Dermis blood vessel endothelial cell (primary cell): ENCODE results near the gene GNA14. TPM values are rescaled to one million over a fixed set of nuclear protein-coding genes. Genes with fewer than 3 reads are reported as not detected.
"Not testable (repeated sequence)": the region's sequence is repeated elsewhere in the genome, so short reads cannot be mapped to it uniquely, and the experiment has no call there.

Source experiments
- DNase-seq: peaks from one replicate; pipeline ENCODE4 v3.0.0; 2010
- total RNA-seq: library from RNA; depleted of rRNA; stranded (reverse); fragments of >200 nt; gene quantifications from 2 replicates; pipeline ENCODE4 v1.2.3, GENCODE V29; 2014

The GNA14 gene
- total RNA-seq, 1 donor from 2014 or later: 16.8 TPM

GRCh38 chr9:77531400-77531799 lies 116.7 kb downstream of the GNA14 start:
- DNase-seq: no peak

GRCh38 chr9:77523891-77524290 lies 124.2 kb downstream of the GNA14 start:
- no peak for DNase-seq

DNA sequence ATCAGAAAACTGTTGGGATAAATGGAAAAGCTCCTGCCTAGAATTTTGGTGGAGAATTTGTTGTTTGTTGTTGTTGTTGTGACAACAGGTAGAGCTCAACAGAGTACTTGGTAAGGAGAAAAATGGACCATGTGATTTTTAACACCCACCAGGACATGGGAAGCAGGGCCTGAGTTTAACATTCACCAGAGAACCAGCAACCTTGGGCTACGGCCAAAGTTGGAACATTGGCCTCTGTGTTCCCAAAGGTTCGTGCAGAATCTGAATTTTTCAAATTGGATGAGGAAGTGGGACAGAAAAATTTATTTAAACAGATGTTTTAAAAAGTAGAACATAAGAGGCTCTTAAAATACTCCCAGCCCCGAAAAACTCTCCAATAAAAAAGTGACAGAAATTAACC lies 127.0 kb downstream of the GNA14 start:
- no peak for DNase-seq

- DNase-seq: no peak
Observed at GRCh38 chr9:77518688-77519087, 129.4 kb downstream of the GNA14 start.

- DNase-seq: no peak
Observed at GRCh38 chr9:77516781-77517180, 131.3 kb downstream of the GNA14 start.

DNA sequence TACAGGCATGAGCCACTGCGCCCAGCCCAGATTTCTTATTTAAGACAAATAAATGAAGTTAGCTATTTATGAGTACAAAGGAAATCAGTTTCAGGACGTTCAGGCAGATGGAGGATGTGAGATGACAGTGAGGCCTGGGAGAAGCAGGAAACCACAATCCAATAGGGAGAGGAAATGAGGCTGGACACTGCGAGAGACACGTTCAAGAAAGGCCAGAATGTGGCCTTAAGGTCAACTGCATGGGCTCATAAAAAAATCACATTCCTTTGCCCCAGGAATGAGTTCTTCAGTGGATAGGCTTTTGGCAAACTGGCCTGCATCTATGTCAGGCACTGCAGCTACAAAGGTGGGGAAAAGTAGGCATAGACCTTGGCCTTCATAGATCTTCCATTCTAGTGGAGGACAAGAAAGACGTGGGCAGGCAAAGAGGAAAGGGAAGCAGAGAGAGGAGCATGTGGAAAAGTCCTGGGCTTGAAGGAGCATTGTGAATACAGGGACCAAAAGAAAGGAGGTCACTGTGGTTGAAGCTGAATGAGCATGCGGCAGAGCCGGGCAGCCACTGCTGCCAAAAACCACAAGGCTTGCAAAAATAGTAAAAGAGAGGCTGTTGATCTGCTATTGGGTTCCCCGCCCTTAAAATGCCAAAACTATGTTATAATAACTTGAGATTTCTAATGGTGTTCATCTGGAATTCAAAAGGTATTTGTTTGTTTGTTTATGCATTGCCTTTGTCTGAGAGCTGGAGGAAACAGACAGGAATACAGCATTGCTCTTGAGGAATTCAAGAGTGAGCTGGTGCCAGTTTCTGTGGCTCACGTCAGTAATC lies 133.0 kb downstream of the GNA14 start:
- DNase-seq: peak; percentile 97

- no peak for DNase-seq
Observed at GRCh38 chr9:77513457-77513856, 134.7 kb downstream of the GNA14 start.

DNA sequence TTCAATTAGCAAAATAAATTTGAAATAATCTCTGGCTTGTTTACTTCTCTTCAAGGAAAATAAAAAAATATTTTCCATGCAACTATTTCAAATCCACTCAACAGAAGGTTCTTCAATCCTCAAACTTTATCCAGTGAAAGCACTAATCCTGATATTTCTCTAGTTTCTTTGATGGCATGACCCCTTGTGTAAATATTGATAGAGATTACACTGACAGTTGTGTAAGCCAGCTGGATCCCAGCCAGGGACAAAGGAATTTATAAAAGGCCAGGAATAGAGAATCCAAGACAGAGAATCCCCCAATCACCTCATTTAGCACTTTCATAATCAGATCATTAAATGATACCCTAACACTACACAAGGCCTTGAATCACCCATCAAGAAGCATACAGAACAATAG lies 135.2 kb downstream of the GNA14 start:
- peak; percentile 62 for DNase-seq

- no peak for DNase-seq
Observed at GRCh38 chr9:77511525-77511924, 136.6 kb downstream of the GNA14 start.

DNA sequence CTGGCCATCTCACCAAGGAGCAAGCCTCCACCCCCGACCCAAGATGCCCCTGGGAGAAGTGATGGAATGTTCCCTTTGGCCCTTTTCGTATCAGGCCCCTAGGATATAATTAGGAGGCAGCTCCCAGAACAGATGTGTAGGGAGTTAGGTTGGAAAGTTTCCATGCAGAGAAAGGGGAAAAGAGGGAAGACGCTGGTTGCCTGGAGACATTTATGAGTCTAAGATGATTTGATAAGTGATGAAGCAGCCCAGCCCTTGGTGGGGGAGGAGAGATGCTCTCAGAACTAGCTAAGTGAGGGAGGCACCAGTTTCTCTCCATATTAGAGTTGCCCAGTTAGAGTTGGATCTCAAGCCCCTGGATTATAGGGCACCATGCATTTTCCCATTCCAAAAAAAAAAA lies 137.5 kb downstream of the GNA14 start:
- DNase-seq: no peak

DNA sequence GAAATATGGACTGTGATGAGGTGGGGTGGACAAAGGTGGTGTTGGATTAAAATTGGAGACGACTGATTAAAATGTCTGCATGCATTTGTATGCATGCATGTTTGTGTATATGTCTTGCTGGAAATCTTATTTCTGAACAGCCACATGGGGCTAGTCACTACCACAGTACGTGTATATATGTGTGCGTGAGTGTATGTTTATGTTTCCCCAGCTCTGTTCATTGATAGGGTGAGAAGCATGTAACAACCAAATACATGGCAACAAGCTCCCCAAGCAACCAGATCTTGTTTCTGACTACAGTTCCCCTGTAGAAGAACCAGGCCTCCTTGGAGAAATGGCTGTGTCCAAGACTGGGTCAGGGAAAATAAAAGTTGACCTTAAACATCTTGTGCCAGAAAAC lies 139.7 kb downstream of the GNA14 start:
- DNase-seq: no peak

DNA sequence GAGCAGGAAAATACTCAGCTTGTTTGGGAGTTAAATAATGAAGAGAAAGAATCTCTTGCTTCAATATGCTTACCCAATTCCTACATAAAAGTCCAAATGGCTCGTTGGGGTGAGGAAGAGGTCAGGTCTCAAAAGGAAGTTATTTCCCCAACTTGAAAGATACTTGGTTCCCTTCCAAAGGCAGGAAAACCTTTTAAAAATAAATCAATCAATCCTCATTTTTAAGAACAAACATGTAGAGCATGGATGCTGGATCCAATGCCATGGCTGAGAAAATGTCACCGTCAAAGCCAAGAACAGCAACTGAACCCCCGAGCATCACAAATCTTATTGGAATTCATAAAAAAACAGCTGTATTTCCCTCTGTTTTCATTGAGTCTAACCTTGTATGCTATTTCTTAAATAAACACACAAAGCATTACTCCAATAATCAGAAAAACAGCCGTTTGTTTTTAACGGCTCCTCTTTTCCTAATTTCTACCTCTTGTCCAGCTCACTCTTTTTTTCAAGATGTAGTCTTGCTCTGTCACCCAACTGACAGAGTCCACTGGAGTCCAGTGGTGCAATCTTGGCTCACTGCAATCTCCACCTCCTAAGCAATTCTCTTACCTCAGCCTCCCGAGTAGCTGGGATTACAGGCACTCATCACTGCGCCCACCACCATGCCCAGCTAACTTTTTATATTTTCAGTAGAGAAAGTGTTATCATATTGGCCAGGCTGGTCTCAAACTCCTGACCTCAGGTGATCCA lies 140.7 kb downstream of the GNA14 start:
- peak; percentile 54 for DNase-seq

DNA sequence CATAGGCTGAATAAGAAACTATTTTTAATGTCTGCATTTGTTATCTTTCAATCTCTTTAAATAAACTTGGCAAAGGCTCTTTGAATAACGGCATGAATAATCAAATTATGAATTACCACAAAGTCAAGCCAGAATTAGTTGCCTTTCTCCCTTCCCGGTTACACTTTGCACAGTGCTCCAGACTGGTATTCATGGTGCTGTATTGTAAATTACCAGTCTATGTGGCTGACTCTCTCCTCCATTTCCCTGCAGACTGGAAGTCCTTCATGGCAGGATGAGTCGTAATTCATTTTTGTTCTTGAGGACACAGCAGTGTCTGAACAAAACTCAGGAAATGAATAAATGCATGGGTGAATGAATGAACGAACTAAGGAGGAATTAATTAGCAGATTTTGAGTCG lies 142.9 kb downstream of the GNA14 start:
- DNase-seq: no peak

- DNase-seq: no peak
Observed at GRCh38 chr9:77502568-77502967, 145.6 kb downstream of the GNA14 start.

DNA sequence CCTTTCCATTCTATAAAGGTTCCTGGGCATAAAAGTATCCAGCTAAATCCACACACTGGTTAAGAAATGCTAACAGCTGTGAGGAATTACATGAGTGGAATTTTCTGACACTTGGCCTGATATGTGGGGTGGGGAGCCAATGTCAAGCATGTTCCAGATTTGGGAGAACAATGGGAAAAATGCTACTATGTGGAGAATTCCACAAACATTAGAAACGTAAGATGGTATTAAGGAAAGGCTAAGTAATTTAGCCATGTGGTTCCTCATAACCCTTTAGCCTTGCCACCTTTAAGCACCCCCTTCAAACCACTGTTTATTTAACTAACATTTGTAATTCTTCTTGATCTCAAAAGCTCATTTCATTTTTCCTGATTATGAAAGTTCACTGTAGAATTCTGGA lies 149.2 kb downstream of the GNA14 start:
- no peak for DNase-seq

DNA sequence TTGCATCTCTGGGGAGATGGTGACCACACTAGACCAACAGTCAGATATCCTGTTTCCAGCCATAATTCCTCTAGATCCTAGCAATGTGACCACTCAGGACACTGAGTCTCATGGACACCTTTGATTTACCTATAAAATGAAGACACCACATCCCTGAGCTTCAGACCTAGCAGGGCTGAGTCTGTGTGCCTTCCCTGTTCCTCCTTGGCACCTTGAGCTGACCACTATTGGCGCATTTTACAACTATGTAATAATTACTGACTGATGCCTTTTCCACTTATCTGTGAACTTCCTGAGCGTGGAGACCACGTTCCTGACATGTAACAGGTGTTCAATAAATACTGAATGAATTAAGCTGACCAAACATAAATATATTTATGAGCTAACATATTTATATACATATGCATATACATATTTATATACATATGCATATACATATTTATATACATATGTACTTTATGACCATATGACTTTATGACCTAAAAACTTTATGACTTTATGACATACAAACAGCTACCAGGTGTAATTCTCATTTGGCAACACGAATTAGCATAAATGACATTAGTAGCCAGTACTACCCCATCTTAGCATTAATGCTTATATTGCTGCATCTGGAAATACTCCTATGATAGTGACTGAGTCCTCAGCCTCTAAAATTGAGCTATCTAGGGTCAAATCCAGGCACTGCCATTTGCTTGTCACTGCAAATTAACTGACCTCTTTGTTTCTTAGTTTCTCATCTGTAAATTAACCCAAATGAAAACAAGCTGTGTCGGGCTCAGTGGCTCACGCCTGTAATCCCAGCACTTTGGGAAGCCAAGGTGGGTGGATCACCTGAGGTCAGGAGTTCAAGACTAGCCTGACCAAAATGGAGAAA lies 150.6 kb downstream of the GNA14 start:
- no peak for DNase-seq

DNA sequence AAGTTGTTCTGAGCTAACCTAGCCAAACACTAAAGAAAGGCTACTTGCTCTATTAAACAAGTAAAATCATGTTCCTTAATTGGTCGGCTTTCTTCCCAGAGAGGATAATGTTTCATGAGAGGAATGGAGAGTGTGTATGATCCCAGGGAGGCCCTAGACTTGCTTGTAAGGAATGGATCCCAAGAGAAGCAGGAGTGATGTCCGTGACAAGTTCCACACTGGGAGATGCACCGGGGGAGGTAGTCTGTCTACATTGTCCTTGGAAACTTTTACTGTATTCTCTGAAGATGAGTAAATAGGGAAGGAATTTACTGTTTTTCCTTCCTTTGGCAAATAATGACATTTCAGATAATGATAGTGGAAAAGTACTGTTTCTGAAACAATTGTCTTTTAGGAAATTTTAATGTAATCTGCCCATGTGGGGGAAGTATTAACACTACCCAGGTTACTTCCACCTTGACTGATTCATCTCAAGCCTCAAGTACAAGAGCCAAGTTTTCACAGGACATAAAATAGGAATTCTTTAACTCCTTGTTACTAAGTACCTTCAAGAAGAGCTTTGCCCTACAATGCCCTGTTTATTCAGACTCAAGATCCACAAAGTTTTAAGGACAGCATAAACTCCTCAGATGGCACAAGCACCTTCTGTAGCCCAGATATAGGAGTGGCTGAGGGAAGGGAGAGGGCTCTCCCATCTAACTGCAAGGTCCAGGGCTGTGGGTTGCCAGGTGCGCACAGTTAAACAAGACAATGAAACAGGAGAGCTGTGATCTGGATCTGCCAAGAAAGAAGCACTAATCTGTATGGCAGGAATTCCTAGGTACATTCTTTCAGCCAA lies 152.1 kb downstream of the GNA14 start:
- peak; percentile 52 for DNase-seq

DNA sequence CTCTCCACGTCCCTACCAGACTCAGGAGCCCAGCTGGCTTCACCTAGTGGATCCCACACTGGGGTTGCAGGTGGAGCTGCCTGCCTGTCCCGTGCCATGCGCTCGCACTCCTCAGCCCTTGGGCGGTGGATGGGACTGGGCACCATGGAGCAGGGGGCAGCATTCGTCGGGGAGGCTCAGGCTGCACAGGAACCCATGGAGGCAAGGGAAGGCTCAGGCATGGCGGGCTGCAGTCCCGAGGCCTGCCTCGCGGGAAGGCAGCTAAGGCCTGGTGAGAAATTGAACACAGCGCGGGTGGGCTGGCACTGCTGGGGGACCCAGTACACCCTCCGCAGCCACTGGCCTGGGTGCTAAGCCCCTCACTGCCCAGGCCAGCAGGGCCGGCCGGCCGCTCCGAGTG lies 157.8 kb downstream of the GNA14 start:
- not testable (repeated sequence) for DNase-seq

- not testable (repeated sequence) for DNase-seq
Observed at GRCh38 chr9:77489405-77490163, 158.5 kb downstream of the GNA14 start.

DNA sequence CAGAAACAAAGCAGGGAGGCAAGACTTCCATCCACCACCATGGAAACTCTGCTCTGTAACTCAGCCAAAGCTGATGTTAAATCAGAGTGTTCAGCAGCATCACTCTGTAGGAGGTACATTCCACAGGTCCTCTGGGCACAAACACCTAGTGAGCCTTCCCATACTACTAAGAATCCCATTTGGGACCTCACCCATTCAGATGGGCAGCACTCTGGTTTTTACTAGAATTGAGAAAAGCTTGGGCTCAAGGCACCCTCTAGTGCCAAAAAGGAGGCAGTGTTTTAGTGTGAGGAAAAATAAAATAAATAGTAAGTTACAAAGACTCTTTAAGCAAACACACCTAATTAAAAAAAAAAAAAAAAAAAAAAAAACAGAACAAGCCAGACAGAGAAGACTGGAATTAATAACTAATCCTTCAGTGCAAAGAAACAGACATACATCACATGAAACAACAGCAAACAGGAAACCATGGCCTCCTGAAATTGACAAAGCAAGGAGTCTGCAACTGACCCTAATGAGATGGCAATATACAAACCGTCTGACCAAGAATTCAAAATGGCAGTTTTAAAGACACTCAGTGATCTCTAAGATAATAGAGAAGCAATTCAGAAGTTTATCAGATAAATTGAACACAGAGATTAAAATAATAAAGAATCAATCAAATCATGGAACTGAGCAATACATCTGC lies 159.5 kb downstream of the GNA14 start:
- DNase-seq: peak; percentile 53

DNA sequence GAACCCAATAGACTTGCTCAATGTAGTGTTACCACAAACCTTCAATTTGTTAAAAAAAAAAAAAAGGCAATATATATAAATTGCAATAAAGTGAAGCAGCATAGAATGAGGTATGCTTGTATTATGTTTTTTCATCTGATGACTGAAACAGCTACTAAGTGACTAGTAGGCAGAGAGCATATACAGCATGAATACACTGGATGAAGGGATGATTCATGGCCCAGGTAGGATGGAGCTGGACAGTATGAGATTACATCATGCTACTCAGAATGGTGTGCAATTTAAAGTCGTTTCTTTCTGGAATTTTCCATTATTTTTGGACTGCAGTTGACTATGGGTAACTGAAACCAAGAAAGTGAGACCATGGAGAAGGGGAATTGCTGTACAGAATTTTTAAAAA lies 161.2 kb downstream of the GNA14 start:
- no peak for DNase-seq
